Omental fat pad (tissue), 4 donors: ENCODE measurements around the gene RAI1. TPM values are rescaled to one million over a fixed set of nuclear protein-coding genes. Genes with fewer than 3 reads are reported as not detected.

Experiments
- ATAC-seq: fragments of 150-250 bp; one replicate; pipeline ENCODE4 v1.9.1; 2016; ENCODE audit warnings: mild to moderate bottlenecking, moderate library complexity; ENCODE audit not compliant: low FRiP score
- DNase-seq: peaks from one replicate; pipeline ENCODE4 v3.0.0-alpha.2; 2019; ENCODE audit warnings: low spot score
- total RNA-seq, 4 donors: library from RNA; depleted of rRNA; stranded (reverse); fragments of >200 nt; gene quantifications; one replicate each; pipeline ENCODE4 v1.1.0, GENCODE V29; 2016
- TF ChIP-seq, protein P1 (sequence below), 3 donors: fragments of 450-650 bp; IDR thresholded peaks; one replicate each; pipeline ENCODE4 v1.5.1; 2016 to 2017; ENCODE audit warnings: antibody characterized with exemption in 3 of 3, mild to moderate bottlenecking in 3 of 3, moderate library complexity in 2 of 3

RAI1 gene
- total RNA-seq, 4 donors from 2014 or later: 6.7 to 30.6 (median 8.5) TPM

DNA sequence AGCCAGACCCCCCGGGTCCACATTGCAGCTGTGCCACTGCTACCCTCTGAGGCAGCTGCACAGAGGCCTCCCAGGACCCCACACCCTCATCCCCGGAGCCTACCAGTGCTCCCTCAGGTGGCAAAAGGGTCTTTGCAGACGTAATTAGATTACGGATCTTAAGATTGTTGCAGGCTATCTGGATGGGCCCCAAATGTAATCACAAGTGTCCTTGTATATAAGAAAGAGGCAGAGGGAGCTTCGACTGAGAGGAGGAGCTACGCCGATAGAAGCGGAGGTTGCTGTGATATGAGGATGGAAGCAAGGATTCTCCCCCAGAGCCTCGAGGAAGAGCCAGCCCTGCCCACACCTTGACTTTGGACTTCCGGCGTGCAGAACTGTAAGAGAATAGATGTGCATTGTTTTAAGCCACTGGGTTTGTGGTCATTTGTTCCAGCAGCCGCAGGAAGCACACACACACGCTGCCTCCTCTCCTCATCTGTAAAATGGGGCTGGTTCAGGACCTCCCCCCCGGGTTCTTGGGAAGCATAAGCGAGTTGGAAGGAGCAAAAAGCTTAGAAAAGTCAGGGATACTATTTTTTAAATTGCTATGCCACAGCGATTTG lies 10.5 kb upstream of the RAI1 start:
- no peak for DNase-seq
- TF ChIP-seq, protein P1, sequence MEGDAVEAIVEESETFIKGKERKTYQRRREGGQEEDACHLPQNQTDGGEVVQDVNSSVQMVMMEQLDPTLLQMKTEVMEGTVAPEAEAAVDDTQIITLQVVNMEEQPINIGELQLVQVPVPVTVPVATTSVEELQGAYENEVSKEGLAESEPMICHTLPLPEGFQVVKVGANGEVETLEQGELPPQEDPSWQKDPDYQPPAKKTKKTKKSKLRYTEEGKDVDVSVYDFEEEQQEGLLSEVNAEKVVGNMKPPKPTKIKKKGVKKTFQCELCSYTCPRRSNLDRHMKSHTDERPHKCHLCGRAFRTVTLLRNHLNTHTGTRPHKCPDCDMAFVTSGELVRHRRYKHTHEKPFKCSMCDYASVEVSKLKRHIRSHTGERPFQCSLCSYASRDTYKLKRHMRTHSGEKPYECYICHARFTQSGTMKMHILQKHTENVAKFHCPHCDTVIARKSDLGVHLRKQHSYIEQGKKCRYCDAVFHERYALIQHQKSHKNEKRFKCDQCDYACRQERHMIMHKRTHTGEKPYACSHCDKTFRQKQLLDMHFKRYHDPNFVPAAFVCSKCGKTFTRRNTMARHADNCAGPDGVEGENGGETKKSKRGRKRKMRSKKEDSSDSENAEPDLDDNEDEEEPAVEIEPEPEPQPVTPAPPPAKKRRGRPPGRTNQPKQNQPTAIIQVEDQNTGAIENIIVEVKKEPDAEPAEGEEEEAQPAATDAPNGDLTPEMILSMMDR (IDR thresholded peaks at IDR 0.05): no peak
- no peak for ATAC-seq

DNA sequence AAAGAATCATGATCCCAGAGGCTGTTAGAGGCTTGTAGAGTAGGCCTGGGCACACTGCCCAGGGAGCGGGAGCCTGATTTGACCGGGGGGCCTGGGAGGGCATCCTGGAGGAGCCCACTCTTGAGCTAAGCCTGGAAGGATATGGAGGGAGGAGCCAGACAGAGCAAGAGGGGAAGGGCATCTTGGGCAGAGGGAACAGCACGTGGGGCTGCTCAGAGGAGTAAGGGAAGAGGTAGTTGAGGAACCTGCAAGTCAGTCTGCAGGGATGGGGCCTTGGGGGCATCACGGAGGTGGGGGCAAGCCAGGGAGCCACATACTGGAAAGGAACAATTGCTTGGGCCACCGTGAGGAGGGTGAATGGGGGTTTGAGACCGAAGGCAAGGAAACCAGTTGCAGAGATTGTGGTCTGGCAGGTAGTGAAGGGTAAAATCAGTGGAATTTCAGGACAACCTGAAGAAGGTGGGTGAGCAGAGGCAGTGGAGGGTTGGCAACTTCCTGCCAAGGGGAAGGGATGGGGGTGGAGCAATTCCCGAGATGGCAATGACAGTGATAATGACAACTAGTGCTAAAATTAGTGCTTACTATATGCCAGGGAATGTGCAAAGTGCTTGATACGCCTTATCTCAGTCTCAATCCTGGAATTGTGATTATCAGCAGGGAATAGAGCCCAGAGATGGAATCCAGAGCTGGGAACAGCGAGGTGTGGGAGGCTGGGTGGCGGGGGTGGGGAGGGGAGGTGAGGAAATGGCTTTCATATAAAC lies 9.7 kb upstream of the RAI1 start:
- TF ChIP-seq, protein P1 (IDR thresholded peaks at IDR 0.05): no peak
- ATAC-seq: no peak
- DNase-seq: no peak

DNA sequence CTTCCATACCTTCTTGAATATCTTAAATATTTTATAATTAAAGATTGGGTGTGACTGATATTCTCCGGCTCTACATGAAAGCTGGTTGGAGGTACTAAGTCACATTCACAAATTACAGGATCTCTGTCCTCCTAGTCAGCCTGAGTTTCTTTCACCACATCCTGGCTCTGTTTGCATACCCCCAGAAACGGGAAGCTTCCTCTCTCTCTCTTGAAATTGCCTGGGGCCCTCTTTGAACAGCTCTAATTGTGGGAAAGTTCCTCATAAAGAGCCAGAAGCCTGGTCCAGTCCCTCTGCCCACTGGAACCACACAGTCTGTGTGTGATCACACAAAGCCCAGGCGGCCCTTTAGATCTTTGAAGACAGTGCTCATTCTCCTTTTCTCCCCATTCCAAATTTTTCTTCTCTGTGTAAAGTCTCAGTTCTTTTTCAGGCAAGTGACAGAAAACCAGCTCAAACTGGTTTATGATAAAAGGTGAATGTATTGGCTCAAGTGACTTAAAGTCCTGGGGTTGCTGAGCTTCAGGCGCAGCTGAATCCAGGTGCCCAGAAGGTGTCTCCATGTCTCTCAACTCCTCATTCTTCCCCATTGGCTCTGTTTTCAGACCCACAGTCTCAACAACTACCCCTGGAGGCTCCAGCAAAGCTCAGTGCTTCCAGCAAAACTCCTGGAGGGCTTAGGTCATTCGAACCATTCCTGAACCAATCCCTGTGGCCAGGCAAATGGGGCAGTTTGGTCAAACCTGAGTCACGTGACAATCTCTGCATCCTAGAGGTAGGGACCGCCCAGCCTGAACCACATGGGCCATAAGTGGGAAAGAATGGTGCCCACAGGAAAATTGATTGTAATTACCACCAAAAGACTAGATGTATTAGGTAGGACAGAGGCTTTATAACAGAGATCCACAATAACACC lies 8.5 kb upstream of the RAI1 start:
- ATAC-seq (no peak), DNase-seq (no peak)
- TF ChIP-seq, protein P1 (IDR thresholded peaks at IDR 0.05): no peak

DNA sequence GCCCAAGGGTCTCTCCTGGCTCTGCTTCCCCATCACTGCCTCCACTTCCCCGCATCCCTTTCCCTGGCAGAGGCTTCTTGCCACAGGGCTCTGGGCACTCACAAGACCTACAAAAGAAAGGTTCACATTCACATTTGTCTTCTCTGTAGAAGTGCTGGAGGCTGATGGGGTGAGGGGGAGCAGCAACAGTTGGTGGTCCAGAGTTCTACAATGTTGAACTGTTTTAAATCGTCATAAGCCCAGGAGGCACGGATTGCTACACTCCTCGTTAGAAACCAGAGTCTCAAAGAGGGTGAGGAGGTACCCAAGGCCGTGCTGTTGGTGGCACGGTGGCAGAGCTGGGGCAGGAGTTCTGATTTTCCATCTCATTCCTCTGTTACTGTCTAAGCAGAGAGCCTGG lies 5.8 kb upstream of the RAI1 start:
- no peak for DNase-seq
- TF ChIP-seq, protein P1 (IDR thresholded peaks at IDR 0.05): no peak
- ATAC-seq: no peak

DNA sequence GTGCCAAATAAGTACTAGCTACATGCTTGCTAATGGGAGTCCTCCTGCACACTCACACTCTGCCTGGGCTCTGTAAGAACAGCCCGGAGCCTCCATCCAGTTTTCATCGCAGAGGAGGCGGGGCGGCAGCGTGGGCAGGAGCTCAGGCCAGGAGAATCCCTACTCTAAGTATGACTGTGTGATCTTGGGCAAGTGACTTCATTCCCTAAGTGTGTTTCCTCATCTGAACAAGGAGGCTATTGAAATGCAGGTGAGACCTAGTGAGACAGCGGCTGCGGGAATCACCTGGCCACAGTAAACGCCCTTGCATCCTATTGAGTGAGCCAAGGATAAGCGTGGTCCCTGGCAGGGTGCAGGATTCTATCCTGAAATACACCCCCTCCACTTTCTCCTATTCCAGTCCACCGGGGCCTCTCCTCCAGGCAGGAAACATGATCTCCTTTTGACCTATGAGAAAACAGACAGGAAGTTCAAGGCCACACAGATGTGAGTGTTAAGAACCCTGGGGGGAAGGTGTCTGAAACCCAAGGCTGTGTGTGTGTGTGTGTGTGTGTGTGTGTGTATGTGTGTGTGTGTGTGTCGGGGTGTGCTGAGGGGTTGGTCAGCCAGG lies 5.2 kb upstream of the RAI1 start:
- ATAC-seq: no peak

DNA sequence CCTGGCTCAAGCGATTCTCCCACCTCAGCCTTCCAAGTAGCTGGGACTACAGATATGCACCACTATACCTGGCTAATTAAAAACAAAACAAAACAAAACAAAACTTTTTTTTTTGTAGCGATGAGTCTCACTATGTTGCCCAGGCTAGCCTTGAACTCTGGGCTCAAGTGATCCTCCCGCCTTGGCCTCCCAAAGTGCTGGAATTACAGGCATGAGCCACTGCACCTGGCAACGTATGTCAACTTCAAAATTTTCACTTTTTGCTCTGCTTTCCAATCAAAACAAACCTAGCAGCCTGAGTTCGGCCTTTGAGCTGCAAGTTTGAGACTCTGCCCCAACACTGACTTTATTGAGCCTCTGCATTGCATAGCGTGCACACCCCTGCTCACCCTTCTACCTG lies 4.5 kb upstream of the RAI1 start:
- TF ChIP-seq, protein P1 (IDR thresholded peaks at IDR 0.05): no peak

More for the DNA sequence above, 5.2 kb upstream of the RAI1 start:
- TF ChIP-seq, protein P1 (IDR thresholded peaks at IDR 0.05): no peak
- DNase-seq: no peak

More for the DNA sequence above, 4.5 kb upstream of the RAI1 start:
- no peak for ATAC-seq
- DNase-seq: no peak
